PC-9 (cell line): ENCODE measurements around the gene TMEM89. TPM values are rescaled to one million over a fixed set of nuclear protein-coding genes. Genes with fewer than 3 reads are reported as not detected.

Experiments used
- BruUV-seq: library from RNA; stranded (reverse); fragments of 400-500 nt; replicated peaks from 2 replicates; lab custom pipeline; 2021; lab: Mats Ljungman, UMichigan
- CTCF ChIA-PET: fragments of 300-600 bp; sonication (Branson Sonifier 250); formaldehyde crosslinking; loops from one replicate; lab custom pipeline; 2022; ENCODE audit warnings: antibody characterized with exemption; lab: Charles Lee
- POLR2A ChIA-PET: fragments of 300-600 bp; sonication (Branson Sonifier 250); formaldehyde crosslinking; loops from one replicate; lab custom pipeline; 2022; ENCODE audit warnings: antibody characterized with exemption; ENCODE audit not compliant: unreplicated experiment; lab: Charles Lee
- DNase-seq, 2 experiments: peaks; one replicate each; pipeline versions ENCODE4 v3.0.0 to v3.0.0-alpha.2; 2015 to 2022; ENCODE audit warnings: mixed read lengths in 1 of 2
- H2AFZ ChIP-seq: fragments of 200-600 bp; sonication (generic); 2 replicates; pipeline ENCODE4 v1.8.1; 2017; ENCODE audit warnings: antibody characterized with exemption
- H3F3A ChIP-seq: fragments of 200-600 bp; sonication (generic); 2 replicates; pipeline ENCODE4 v1.8.1; 2017; ENCODE audit warnings: antibody characterized with exemption, mild to moderate bottlenecking, low read depth; ENCODE audit not compliant: insufficient read depth
- H3K27ac ChIP-seq: fragments of 200-600 bp; sonication (generic); 2 replicates; pipeline ENCODE4 v1.6.1; 2016; ENCODE audit warnings: mixed run types
- H3K27me3 ChIP-seq: fragments of 200-600 bp; sonication (generic); 2 replicates; pipeline ENCODE4 v1.6.1; 2016; ENCODE audit warnings: low read depth, mixed run types; ENCODE audit not compliant: insufficient read depth
- H3K36me3 ChIP-seq: fragments of 200-600 bp; sonication (generic); 2 replicates; pipeline ENCODE4 v1.6.1; 2016; ENCODE audit warnings: low read depth, mixed run types
- H3K4me1 ChIP-seq: fragments of 200-600 bp; sonication (generic); replicated peaks from 2 replicates; pipeline ENCODE4 v1.6.1; 2016; ENCODE audit warnings: mixed run types; ENCODE audit not compliant: insufficient read depth
- H3K4me2 ChIP-seq: fragments of 200-600 bp; sonication (generic); 2 replicates; pipeline ENCODE4 v1.6.1; 2017; ENCODE audit warnings: mixed run types
- H3K4me3 ChIP-seq: fragments of 200-600 bp; sonication (generic); 2 replicates; pipeline ENCODE4 v1.6.1; 2016; ENCODE audit warnings: mixed run types
- H3K79me2 ChIP-seq: fragments of 200-600 bp; sonication (generic); 2 replicates; pipeline ENCODE4 v1.6.1; 2017; ENCODE audit warnings: low read depth, mixed run types
- H3K9me2 ChIP-seq: fragments of 200-600 bp; sonication (generic); 2 replicates; pipeline ENCODE4 v1.8.1; 2017; ENCODE audit warnings: mild to moderate bottlenecking; ENCODE audit not compliant: insufficient read depth
- H3K9me3 ChIP-seq: fragments of 200-600 bp; sonication (generic); 2 replicates; pipeline ENCODE4 v1.8.1; 2016; ENCODE audit warnings: low read depth; ENCODE audit not compliant: insufficient read depth
- H4K20me1 ChIP-seq: fragments of 200-600 bp; sonication (generic); 2 replicates; pipeline ENCODE4 v1.8.1; 2017; ENCODE audit not compliant: insufficient read depth
- EZH2 ChIP-seq: fragments of 200-600 bp; sonication (generic); IDR thresholded peaks from 2 replicates; pipeline ENCODE4 v1.8.0; 2017; ENCODE audit warnings: antibody characterized with exemption, low read depth
- intact Hi-C: fragments of 100-400 bp; cut with micrococcal nuclease; formaldehyde crosslinking; loops from one replicate; pipeline ENCODE4 v1.10.0; 2022; ENCODE audit not compliant: unreplicated experiment
- total RNA-seq: library from RNA; stranded (reverse); gene quantifications from 2 replicates; pipeline ENCODE4 v1.2.3, GENCODE V29; 2021
- TF ChIP-seq, protein P1 (sequence below): fragments of 200-600 bp; sonication (generic); conservative IDR thresholded peaks from 2 replicates; pipeline ENCODE4 v1.6.1; 2017; ENCODE audit warnings: mixed run types, antibody characterized with exemption, mild to moderate bottlenecking, moderate library complexity

TMEM89 gene
- total RNA-seq, 1 experiment from 2014 or later = not detected

DNA sequence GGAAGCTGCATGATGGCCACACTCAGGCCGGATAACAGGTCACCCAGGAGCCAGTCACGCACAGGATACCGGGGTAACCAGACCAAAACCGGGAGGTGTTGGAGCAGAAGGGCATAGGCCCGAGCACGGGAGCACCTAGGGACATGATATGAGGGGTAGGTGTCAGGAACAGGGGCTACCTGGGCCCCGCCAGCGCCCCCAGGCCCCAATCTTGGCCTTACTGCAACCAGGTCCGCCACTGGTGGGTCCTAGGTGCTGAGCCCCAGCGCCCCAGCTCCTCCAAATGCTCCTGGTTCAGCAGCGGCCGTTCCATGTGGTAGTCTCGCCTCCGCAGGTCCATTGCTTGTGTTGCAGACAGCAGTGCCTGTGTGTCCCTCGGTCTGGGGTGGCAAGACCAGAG, 11.7 kb upstream of the TMEM89 start:
- H3K79me2 ChIP-seq = no peaks in the 10 kb centered on the region
- ChIA-PET CTCF (no interaction called here), POLR2A (no interaction called here)
- no peaks in the 10 kb centered on the region for H3K9me3 ChIP-seq
- DNase-seq = no peak
- H3K4me1 ChIP-seq = no peaks in the 10 kb centered on the region
- no peak overlapping the region for H3K4me2 ChIP-seq
- intact Hi-C loops = no loop called here
- 0 out of 2 replicates have a peak, but pooled peaks cover 6% of the 10 kb centered on the region for H3F3A ChIP-seq
- 0 out of 2 replicates have a peak, but pooled peaks cover 5% of the 10 kb centered on the region for H4K20me1 ChIP-seq
- H2AFZ ChIP-seq = no peak overlapping the region
- TF ChIP-seq, protein P1, sequence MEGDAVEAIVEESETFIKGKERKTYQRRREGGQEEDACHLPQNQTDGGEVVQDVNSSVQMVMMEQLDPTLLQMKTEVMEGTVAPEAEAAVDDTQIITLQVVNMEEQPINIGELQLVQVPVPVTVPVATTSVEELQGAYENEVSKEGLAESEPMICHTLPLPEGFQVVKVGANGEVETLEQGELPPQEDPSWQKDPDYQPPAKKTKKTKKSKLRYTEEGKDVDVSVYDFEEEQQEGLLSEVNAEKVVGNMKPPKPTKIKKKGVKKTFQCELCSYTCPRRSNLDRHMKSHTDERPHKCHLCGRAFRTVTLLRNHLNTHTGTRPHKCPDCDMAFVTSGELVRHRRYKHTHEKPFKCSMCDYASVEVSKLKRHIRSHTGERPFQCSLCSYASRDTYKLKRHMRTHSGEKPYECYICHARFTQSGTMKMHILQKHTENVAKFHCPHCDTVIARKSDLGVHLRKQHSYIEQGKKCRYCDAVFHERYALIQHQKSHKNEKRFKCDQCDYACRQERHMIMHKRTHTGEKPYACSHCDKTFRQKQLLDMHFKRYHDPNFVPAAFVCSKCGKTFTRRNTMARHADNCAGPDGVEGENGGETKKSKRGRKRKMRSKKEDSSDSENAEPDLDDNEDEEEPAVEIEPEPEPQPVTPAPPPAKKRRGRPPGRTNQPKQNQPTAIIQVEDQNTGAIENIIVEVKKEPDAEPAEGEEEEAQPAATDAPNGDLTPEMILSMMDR = no peak
- no peak for TF ChIP-seq EZH2
- H3K36me3 ChIP-seq = no peaks in the 10 kb centered on the region
- H3K4me3 ChIP-seq = no peak overlapping the region
- no peak overlapping the region for H3K27ac ChIP-seq
- no peaks in the 10 kb centered on the region for H3K27me3 ChIP-seq
- no TSS peak for BruUV-seq
- no peaks in the 10 kb centered on the region for H3K9me2 ChIP-seq

GRCh38 chr3:48631516-48632448, 10.2 kb upstream of the TMEM89 start:
- no peaks in the 10 kb centered on the region for H3K4me1 ChIP-seq
- 0 out of 2 replicates have a peak, but pooled peaks cover 6% of the 10 kb centered on the region for H3F3A ChIP-seq
- BruUV-seq = no TSS peak
- no peaks in the 10 kb centered on the region for H3K27me3 ChIP-seq
- H2AFZ ChIP-seq = no peak overlapping the region
- H3K9me3 ChIP-seq = no peaks in the 10 kb centered on the region
- H3K79me2 ChIP-seq = no peaks in the 10 kb centered on the region
- no peaks in the 10 kb centered on the region for H3K9me2 ChIP-seq
- ChIA-PET POLR2A (no interaction called here), CTCF (no interaction called here)
- 0 out of 2 replicates have a peak, but pooled peaks cover 5% of the 10 kb centered on the region for H4K20me1 ChIP-seq
- no peak overlapping the region for H3K4me2 ChIP-seq
- intact Hi-C loops = no loop called here
- H3K27ac ChIP-seq = no peak overlapping the region
- TF ChIP-seq EZH2 = no peak
- TF ChIP-seq, protein P1 = no peak
- no peak overlapping the region for H3K4me3 ChIP-seq
- DNase-seq = no peak
- no peaks in the 10 kb centered on the region for H3K36me3 ChIP-seq

GRCh38 chr3:48630833-48631232, 9.3 kb upstream of the TMEM89 start:
- CTCF ChIA-PET = no interaction called here
- Histone ChIP-seq H3K4me2 (no peak overlapping the region), H2AFZ (no peak overlapping the region), H3K36me3 (no peaks in the 10 kb centered on the region), H3K4me1 (no peaks in the 10 kb centered on the region), H4K20me1 (0 out of 2 replicates have a peak, but pooled peaks cover 5% of the 10 kb centered on the region), H3K79me2 (no peaks in the 10 kb centered on the region), H3K27ac (no peak overlapping the region), H3F3A (0 out of 2 replicates have a peak, but pooled peaks cover 6% of the 10 kb centered on the region), H3K27me3 (no peaks in the 10 kb centered on the region), H3K4me3 (no peak overlapping the region), H3K9me2 (no peaks in the 10 kb centered on the region), H3K9me3 (no peaks in the 10 kb centered on the region)
- BruUV-seq = no TSS peak
- no peak for TF ChIP-seq EZH2
- TF ChIP-seq, protein P1 = no peak
- intact Hi-C loops = no loop called here
- DNase-seq = no peak
- POLR2A ChIA-PET = no interaction called here
